ENCODE results near the gene PRCP.

PRCP gene

GRCh38 chr11:82892611-82893169 is 7.5 kb downstream of the PRCP start:
- ChIA-PET POLR2A (ENCODE audit: low non-redundant PET) (no interaction called here), CTCF (no interaction called here)
- no peak for TF ChIP-seq CTCF (conservative IDR thresholded peaks at IDR 0.05; ENCODE audit: low read depth)
- no peak overlapping the region for H3K27ac ChIP-seq
- no peak for DNase-seq (ENCODE audit: low spot score)

GRCh38 chr11:82890936-82891335 is 9.3 kb downstream of the PRCP start:
- CTCF ChIA-PET, result interaction anchor here (0.8 kb wide), 1 partner anchor 48 kb away, joined by 7 read pairs; no protein-coding TSS in a partner anchor
- no peak for TF ChIP-seq CTCF (conservative IDR thresholded peaks at IDR 0.05; ENCODE audit: low read depth)
- no peak for DNase-seq (ENCODE audit: low spot score)
- no peak overlapping the region for H3K27ac ChIP-seq
- POLR2A ChIA-PET (ENCODE audit: low non-redundant PET), result no interaction called here

- ChIA-PET POLR2A (ENCODE audit: low non-redundant PET) (interaction anchor here (0.9 kb wide), 1 partner anchor 10 kb away, joined by 3 read pairs; the partner anchor contains the start of gene PRCP), CTCF (interaction anchor here (0.6 kb wide), 2 partner anchors 25 to 127 kb away, joined by 3 read pairs; no protein-coding TSS in a partner anchor)
- H3K27ac ChIP-seq, result no peak overlapping the region
- TF ChIP-seq CTCF (conservative IDR thresholded peaks at IDR 0.05; ENCODE audit: low read depth), result no peak
- DNase-seq (ENCODE audit: low spot score), result no peak
These were observed 10.3 kb downstream of the PRCP start for GRCh38 chr11:82890002-82890341.

GRCh38 chr11:82889133-82890001 is 10.9 kb downstream of the PRCP start:
- H3K27ac ChIP-seq, result no peak overlapping the region
- ChIA-PET POLR2A (ENCODE audit: low non-redundant PET) (interaction anchor here (0.9 kb wide), 1 partner anchor 11 kb away, joined by 3 read pairs; the partner anchor contains the start of gene PRCP), CTCF (interaction anchor here (0.6 kb wide), 1 partner anchor 126 kb away, joined by 3 read pairs; no protein-coding TSS in a partner anchor)
- no peak for TF ChIP-seq CTCF (conservative IDR thresholded peaks at IDR 0.05; ENCODE audit: low read depth)
- DNase-seq (ENCODE audit: low spot score), result no peak

- no peak for TF ChIP-seq CTCF (conservative IDR thresholded peaks at IDR 0.05; ENCODE audit: low read depth)
- H3K27ac ChIP-seq, result no peak overlapping the region
- no peak for DNase-seq (ENCODE audit: low spot score)
- ChIA-PET POLR2A (ENCODE audit: low non-redundant PET) (no interaction called here), CTCF (no interaction called here)
These were observed 16.4 kb downstream of the PRCP start for GRCh38 chr11:82883853-82884252.

GRCh38 chr11:82874646-82875523 is 25.3 kb downstream of the PRCP start:
- no peak overlapping the region for H3K27ac ChIP-seq
- CTCF ChIA-PET, result no interaction called here
- TF ChIP-seq CTCF (conservative IDR thresholded peaks at IDR 0.05; ENCODE audit: low read depth), result no peak
- POLR2A ChIA-PET (ENCODE audit: low non-redundant PET), result no interaction called here
- DNase-seq (ENCODE audit: low spot score), result no peak

Measured in RWPE1 (cell line).